Liver (tissue), 9 donors: ENCODE measurements around the gene SLC25A1. TPM values are rescaled to one million over a fixed set of nuclear protein-coding genes. Genes with fewer than 3 reads are reported as not detected.

Experiments used
- DNase-seq: peaks from one replicate; pipeline ENCODE4 v3.0.0-alpha.2; 2017; ENCODE audit warnings: low spot score
- H3K27ac ChIP-seq, 2 donors: one replicate each; pipeline ENCODE4 v1.7.0; 2013; ENCODE audit warnings: inconsistent platforms in 2 of 2, low read length in 2 of 2, control low read depth in 1 of 2, low read depth in 1 of 2, mild to moderate bottlenecking in 1 of 2
- H3K27me3 ChIP-seq, 4 donors: one replicate each; pipeline versions ENCODE4 v1.6.1 to v1.7.0; 2013; ENCODE audit warnings: low read length in 3 of 4, inconsistent platforms in 1 of 4, mild to moderate bottlenecking in 1 of 4, moderate library complexity in 1 of 4; ENCODE audit not compliant: control insufficient read depth in 4 of 4, insufficient read depth in 4 of 4
- H3K36me3 ChIP-seq, 4 donors: one replicate each; pipeline versions ENCODE4 v1.6.1 to v1.7.0; 2013; ENCODE audit warnings: low read length in 3 of 4, mild to moderate bottlenecking in 3 of 4, low read depth in 1 of 4, moderate library complexity in 1 of 4; ENCODE audit not compliant: control insufficient read depth in 4 of 4, insufficient read depth in 3 of 4
- H3K4me1 ChIP-seq, 4 donors: one replicate each; pipeline versions ENCODE4 v1.6.1 to v1.7.0; 2013; ENCODE audit warnings: low read length in 3 of 4, mild to moderate bottlenecking in 3 of 4, moderate library complexity in 1 of 4; ENCODE audit not compliant: control insufficient read depth in 4 of 4, insufficient read depth in 4 of 4
- H3K4me3 ChIP-seq, 3 donors: one replicate each; pipeline versions ENCODE4 v1.6.1 to v1.7.0; 2013; ENCODE audit warnings: low read length in 3 of 3, control low read depth in 1 of 3, low read depth in 1 of 3, mild to moderate bottlenecking in 1 of 3
- H3K9ac ChIP-seq, 2 donors: one replicate each; pipeline ENCODE4 v1.7.0; 2013; ENCODE audit warnings: low read length in 2 of 2, mild to moderate bottlenecking in 2 of 2, moderate library complexity in 2 of 2, control low read depth in 1 of 2, low read depth in 1 of 2
- H3K9me3 ChIP-seq, 4 donors: one replicate each; pipeline versions ENCODE4 v1.6.1 to v1.7.0; 2013; ENCODE audit warnings: low read length in 3 of 4; ENCODE audit not compliant: control insufficient read depth in 4 of 4
- EGR1 ChIP-seq, 2 donors: IDR thresholded peaks; 2 replicates each; pipeline ENCODE4 v1.6.1; 2016 to 2018; ENCODE audit warnings: antibody characterized with exemption in 2 of 2, low read depth in 2 of 2
- FOXA2 ChIP-seq: IDR thresholded peaks from 2 replicates; pipeline ENCODE4 v1.6.1; 2016; ENCODE audit warnings: antibody characterized with exemption
- GABPA ChIP-seq, 2 donors: IDR thresholded peaks in 1 of 2; conservative IDR thresholded peaks in 1 of 2; 2 replicates each; pipeline ENCODE4 v1.6.1; 2016; ENCODE audit warnings: antibody characterized with exemption in 2 of 2, mild to moderate bottlenecking in 1 of 2, moderate library complexity in 1 of 2
- HNF4A ChIP-seq, 2 donors: conservative IDR thresholded peaks; 2 replicates each; pipeline ENCODE4 v1.6.1; 2016; ENCODE audit warnings: antibody characterized with exemption in 2 of 2, mild to moderate bottlenecking in 2 of 2
- JUND ChIP-seq, 2 donors: IDR thresholded peaks; 2 replicates each; pipeline ENCODE4 v1.6.1; 2016; ENCODE audit warnings: antibody characterized with exemption in 2 of 2
- NR2F2 ChIP-seq: IDR thresholded peaks from 2 replicates; pipeline ENCODE4 v1.6.1; 2016; ENCODE audit warnings: antibody characterized with exemption
- RAD21 ChIP-seq, 2 donors: IDR thresholded peaks; 2 replicates each; pipeline ENCODE4 v1.6.1; 2016; ENCODE audit warnings: antibody characterized with exemption in 2 of 2, mild to moderate bottlenecking in 2 of 2
- REST ChIP-seq: IDR thresholded peaks from 2 replicates; pipeline ENCODE4 v1.6.1; 2016; ENCODE audit warnings: antibody characterized with exemption, mild to moderate bottlenecking
- TAF1 ChIP-seq: conservative IDR thresholded peaks from 2 replicates; pipeline ENCODE4 v1.6.1; 2016; ENCODE audit warnings: antibody characterized with exemption, mild to moderate bottlenecking
- ZBTB33 ChIP-seq: IDR thresholded peaks from 2 replicates; pipeline ENCODE4 v1.6.1; 2016; ENCODE audit warnings: antibody characterized with exemption
- WGBS: extraction: QIAGEN DNeasy Blood & Tissue Kit; methylation state at CpG from one replicate; pipeline ENCODE4 v1.1.7; 2013; 5-methylcytosine and 5-hydroxymethylcytosine counted together
- polyA plus RNA-seq, 2 donors: library from polyadenylated mRNA; stranded (reverse) in 1 of 2; unstranded in 1 of 2; fragments of 200-250 nt in 1 of 2; fragments of >200 nt in 1 of 2; fragmentation: Nextera tagmentation in 1 of 2; extraction: Ambion mirVana in 1 of 2; gene quantifications; one replicate each; pipeline versions ENCODE4 v1.2.1 to v1.2.3, GENCODE V29; 2013 to 2015
- total RNA-seq, 2 donors: library from RNA; depleted of rRNA; stranded (reverse); fragments of >200 nt; gene quantifications; one replicate each; pipeline ENCODE4 v1.2.3, GENCODE V29; 2014
- TF ChIP-seq, protein P1 (sequence below): IDR thresholded peaks from 2 replicates; pipeline ENCODE4 v1.6.1; 2016; ENCODE audit warnings: antibody characterized with exemption
- donor health status: healthy.
- donor health status: healthy.
- donor health status: healthy.
- donor health status: healthy.
- donor health status: healthy.

SLC25A1 gene
- total and polyA plus RNA-seq, 4 donors = 59.5 to 78.3 (median 73.9) TPM

DNA sequence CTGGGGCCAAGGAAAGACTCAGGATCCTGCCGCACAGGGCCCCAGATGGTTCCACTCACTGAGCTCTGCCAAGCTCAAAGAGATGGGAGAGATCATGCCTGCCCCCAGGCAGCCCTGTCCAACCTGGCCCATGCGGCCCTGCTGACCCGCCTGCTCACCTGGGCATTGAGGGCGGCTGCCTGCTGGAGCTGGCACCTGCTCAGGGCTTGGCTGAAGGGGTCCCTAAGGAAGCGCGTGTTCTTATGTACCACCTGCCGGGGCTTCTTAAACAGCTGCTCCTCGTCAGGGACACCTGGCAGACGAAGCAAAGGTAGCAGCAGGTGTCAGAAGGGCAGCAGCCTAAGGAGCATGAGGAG is 39.6 kb downstream of the SLC25A1 start (continued):
- TF ChIP-seq ZBTB33 (no peak), NR2F2 (no peak), REST (no peak)

DNA sequence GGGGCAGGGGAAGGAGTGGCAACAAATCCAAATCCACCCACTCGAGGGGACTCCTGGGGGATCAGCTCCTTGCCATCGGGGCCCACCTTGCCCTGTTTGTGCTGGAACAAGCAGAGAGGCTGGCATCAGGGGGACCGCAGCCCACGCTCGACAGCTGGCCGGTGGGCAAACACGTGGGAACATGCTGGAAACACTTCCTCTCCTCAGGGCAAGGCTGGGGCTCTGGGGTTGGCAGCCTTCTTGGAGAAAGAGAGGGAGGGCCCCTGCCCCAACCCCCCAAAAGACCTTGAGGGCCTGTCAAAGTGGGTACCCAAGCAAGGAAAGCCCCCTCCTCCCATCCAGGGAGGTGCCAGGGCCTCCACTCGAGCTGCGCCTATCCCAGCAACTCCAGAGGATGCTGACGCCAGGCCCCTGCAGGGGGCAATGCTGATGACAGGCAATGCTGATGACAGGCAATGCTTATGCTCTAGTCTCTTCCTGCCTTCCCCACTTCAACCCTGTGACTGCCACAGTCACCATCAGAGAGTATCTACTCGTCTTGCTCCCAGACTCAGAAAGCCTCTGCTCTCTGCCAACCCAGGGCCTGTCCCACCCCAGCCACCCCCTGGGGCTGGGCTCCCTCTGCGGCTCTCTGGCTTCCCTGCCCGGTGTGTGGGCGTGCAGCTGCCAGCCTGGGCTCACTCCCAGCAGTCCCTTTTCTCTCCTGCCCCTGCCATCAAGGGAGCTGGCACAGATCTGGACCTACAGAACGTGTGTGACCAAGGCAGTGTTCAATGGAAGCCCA is 40.1 kb downstream of the SLC25A1 start:
- DNase-seq = no peak
- 95% methylated on average over 15 of the region's 15 CpGs for WGBS
- Histone ChIP-seq H3K4me3 (no peak overlapping the region), H3K27ac (no peak overlapping the region), H3K36me3 (peaks cover 18 to 76% (median 38%) of the 10 kb centered on the region in 4 donors), H3K9ac (no peak overlapping the region), H3K27me3 (no peaks in the 10 kb centered on the region), H3K4me1 (peaks cover 0 to 4% (median 3%) of the 10 kb centered on the region in 4 donors), H3K9me3 (no peaks in the 10 kb centered on the region)
- no peak for TF ChIP-seq FOXA2
- TF ChIP-seq EGR1 (IDR thresholded peaks at IDR 0.05; ENCODE audit: low read depth in 2 of 2) = no peak
- TF ChIP-seq HNF4A (conservative IDR thresholded peaks at IDR 0.05) = no peak
- no peak for TF ChIP-seq NR2F2
- no peak for TF ChIP-seq JUND (IDR thresholded peaks at IDR 0.05)
- TF ChIP-seq GABPA (IDR thresholded peaks at IDR 0.05 in 1 of 2, conservative IDR thresholded peaks at IDR 0.05 in 1 of 2) = no peak
- no peak for TF ChIP-seq RAD21 (IDR thresholded peaks at IDR 0.05)
- TF ChIP-seq, protein P1, sequence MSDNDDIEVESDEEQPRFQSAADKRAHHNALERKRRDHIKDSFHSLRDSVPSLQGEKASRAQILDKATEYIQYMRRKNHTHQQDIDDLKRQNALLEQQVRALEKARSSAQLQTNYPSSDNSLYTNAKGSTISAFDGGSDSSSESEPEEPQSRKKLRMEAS = no peak
- TF ChIP-seq ZBTB33 = no peak
- TF ChIP-seq TAF1 = no peak
